Measurements from ENCODE around the gene SCN4B. TPM values are rescaled to one million over a fixed set of nuclear protein-coding genes. Genes with fewer than 3 reads are reported as not detected.

The SCN4B gene
- total and polyA plus RNA-seq, 4 donors, result 0.05 to 0.67 (median 0.42) TPM; not detected in 1

- H3K9ac ChIP-seq (ENCODE audit: low read depth in 1 of 2, low read length in 2 of 2), result no peak overlapping the region
- H3K4me1 ChIP-seq (ENCODE audit: control insufficient read depth in 4 of 4, insufficient read depth in 4 of 4, low read length in 3 of 4), result no peaks in the 10 kb centered on the region
- DNase-seq (ENCODE audit: low spot score), result no peak
- no peaks in the 10 kb centered on the region for H3K36me3 ChIP-seq (ENCODE audit: control insufficient read depth in 4 of 4, insufficient read depth in 3 of 4, low read depth in 1 of 4, low read length in 3 of 4)
- TF ChIP-seq CTCF (IDR thresholded peaks at IDR 0.05; ENCODE audit: low read depth, low read length, missing input control), result no peak
- TF ChIP-seq FOXA1 (IDR thresholded peaks at IDR 0.05), result no peak
- no peak for TF ChIP-seq REST (IDR thresholded peaks at IDR 0.05)
- TF ChIP-seq ATF3 (IDR thresholded peaks at IDR 0.05), result no peak
- no peak for TF ChIP-seq HNF4A (conservative IDR thresholded peaks at IDR 0.05)
- TF ChIP-seq MAX (IDR thresholded peaks at IDR 0.05), result no peak
- no peak for TF ChIP-seq JUND (IDR thresholded peaks at IDR 0.05)
- TF ChIP-seq SP1 (IDR thresholded peaks at IDR 0.05), result no peak
- TF ChIP-seq GABPA (IDR thresholded peaks at IDR 0.05 in 1 of 2, conservative IDR thresholded peaks at IDR 0.05 in 1 of 2), result no peak
- 76% methylated on average over 7 of the region's 7 CpGs for WGBS
- no peaks in the 10 kb centered on the region for H3K9me3 ChIP-seq (ENCODE audit: control insufficient read depth in 4 of 4, low read length in 3 of 4)
- H3K27ac ChIP-seq (ENCODE audit: low read depth in 1 of 2, low read length in 2 of 2), result no peak overlapping the region
- H3K4me3 ChIP-seq (ENCODE audit: low read depth in 1 of 3, low read length in 3 of 3), result no peak overlapping the region
- peaks cover 0 to 2% (median under 1%) of the 10 kb centered on the region in 4 donors for H3K27me3 ChIP-seq (ENCODE audit: control insufficient read depth in 4 of 4, insufficient read depth in 4 of 4, low read length in 3 of 4)
Observed at GRCh38 chr11:118135051-118135795, 17.4 kb downstream of the SCN4B start.

GRCh38 chr11:118133816-118134215, 18.8 kb downstream of the SCN4B start:
- no peak for TF ChIP-seq TAF1 (conservative IDR thresholded peaks at IDR 0.05)
- no peaks in the 10 kb centered on the region for H3K36me3 ChIP-seq (ENCODE audit: control insufficient read depth in 4 of 4, insufficient read depth in 3 of 4, low read depth in 1 of 4, low read length in 3 of 4)
- H3K4me1 ChIP-seq (ENCODE audit: control insufficient read depth in 4 of 4, insufficient read depth in 4 of 4, low read length in 3 of 4), result no peaks in the 10 kb centered on the region
- no peak for DNase-seq (ENCODE audit: low spot score)
- peaks cover 0 to 2% (median under 1%) of the 10 kb centered on the region in 4 donors for H3K27me3 ChIP-seq (ENCODE audit: control insufficient read depth in 4 of 4, insufficient read depth in 4 of 4, low read length in 3 of 4)
- H3K4me3 ChIP-seq (ENCODE audit: low read depth in 1 of 3, low read length in 3 of 3), result no peak overlapping the region
- H3K9ac ChIP-seq (ENCODE audit: low read depth in 1 of 2, low read length in 2 of 2), result no peak overlapping the region
- no peak overlapping the region for H3K27ac ChIP-seq (ENCODE audit: low read depth in 1 of 2, low read length in 2 of 2)
- 93% methylated on average over 10 of the region's 10 CpGs for WGBS
- no peaks in the 10 kb centered on the region for H3K9me3 ChIP-seq (ENCODE audit: control insufficient read depth in 4 of 4, low read length in 3 of 4)
